HAP-1 (cell line): ENCODE results near the gene PSME3IP1.
A peak's percentile ranks its signal among the peaks of the same experiment; 100 is the strongest.

Source experiments
- DNase-seq, 2 experiments: peaks; one replicate each; pipeline ENCODE4 v3.0.0-alpha.2; 2016 to 2020; ENCODE audit warnings: low spot score in 2 of 2
- H3K27me3 ChIP-seq: fragments of 250-450 bp; sonication (Bioruptor Pico); 2 replicates; pipeline ENCODE4 v1.5.1; 2020; ENCODE audit warnings: low read depth, mild to moderate bottlenecking, moderate library complexity
- H3K36me3 ChIP-seq: fragments of 250-450 bp; sonication (Bioruptor Pico); replicated peaks from 2 replicates; pipeline ENCODE4 v1.5.1; 2020; ENCODE audit warnings: mild to moderate bottlenecking
- H3K4me1 ChIP-seq: fragments of 250-450 bp; sonication (Bioruptor Pico); 2 replicates; pipeline ENCODE4 v1.5.1; 2020; ENCODE audit warnings: mild to moderate bottlenecking
- H3K4me3 ChIP-seq: fragments of 250-450 bp; sonication (Bioruptor Pico); 2 replicates; pipeline ENCODE4 v1.5.1; 2020; ENCODE audit warnings: mild to moderate bottlenecking, moderate library complexity
- H3K9me3 ChIP-seq: fragments of 250-450 bp; sonication (Bioruptor Pico); 2 replicates; pipeline ENCODE4 v1.5.1; 2020; ENCODE audit warnings: mild to moderate bottlenecking, moderate library complexity
- in situ Hi-C: fragments of 300-500 bp; cut with MboI; formaldehyde crosslinking; loops from 3 replicates; pipeline ENCODE4 v1.14.3; 2020; ENCODE audit warnings: low sequenced_read_pairs, inconsistent platforms, mixed read lengths

PSME3IP1 gene

DNA sequence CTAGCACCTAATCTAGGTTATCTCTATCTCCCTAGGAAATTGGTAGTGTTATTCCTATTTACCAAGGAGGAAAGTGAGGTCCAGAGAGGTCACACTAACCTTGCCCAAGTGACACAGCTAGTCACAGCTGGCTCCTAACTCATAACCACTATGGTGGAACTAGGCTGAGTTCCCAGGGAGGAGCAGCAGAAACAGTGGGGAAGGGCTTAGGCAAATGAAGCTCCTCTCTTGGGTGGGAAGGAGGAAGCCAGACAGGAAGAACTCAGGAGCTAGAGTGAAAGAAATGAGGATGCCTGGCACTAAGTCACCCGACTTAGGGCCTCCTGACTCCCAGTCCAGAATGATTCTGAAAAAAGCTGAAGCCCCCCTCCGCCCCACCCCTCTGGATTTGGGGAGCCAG is 34.5 kb downstream of the PSME3IP1 start:
- peaks cover 43% of the 10 kb centered on the region for H3K36me3 ChIP-seq
- in situ Hi-C loops, result no loop called here
- H3K4me1 ChIP-seq, result no peaks in the 10 kb centered on the region
- DNase-seq, result no peak
- no peak overlapping the region for H3K4me3 ChIP-seq
- H3K27me3 ChIP-seq, result no peaks in the 10 kb centered on the region
- no peaks in the 10 kb centered on the region for H3K9me3 ChIP-seq

DNA sequence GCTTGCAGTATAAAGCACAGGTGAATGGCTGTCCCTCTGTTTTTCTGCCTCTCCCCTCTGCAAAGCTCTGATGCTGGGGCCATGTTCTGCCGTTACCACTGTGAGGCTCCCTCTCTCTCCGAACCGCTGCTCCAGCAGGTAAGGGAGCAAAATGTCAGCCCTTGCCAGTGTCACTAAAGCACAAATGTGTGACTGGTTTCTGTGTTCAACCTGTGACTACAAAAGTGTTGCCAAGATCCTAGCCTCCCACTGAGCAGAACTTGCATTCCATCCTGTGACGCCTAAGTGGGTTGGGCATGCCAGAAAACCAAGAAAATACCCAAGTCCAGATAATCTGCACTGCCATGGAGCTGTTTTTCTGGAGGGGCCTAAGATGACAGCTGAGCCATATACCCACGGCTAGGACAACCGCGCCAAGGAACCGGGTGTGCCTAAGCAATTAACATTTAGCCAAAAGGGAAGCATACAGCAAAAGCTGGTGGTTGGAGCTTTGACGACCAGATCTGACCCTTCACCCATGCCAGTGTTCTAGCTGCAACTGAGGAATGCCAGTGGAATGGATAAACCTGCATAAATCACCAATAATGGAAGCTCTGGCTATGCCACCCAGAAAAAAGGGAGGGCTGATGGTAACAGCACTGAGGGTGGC is 35.0 kb downstream of the PSME3IP1 start:
- Histone ChIP-seq H3K4me3 (no peak overlapping the region), H3K9me3 (no peaks in the 10 kb centered on the region), H3K36me3 (peaks cover 37% of the 10 kb centered on the region), H3K4me1 (no peaks in the 10 kb centered on the region), H3K27me3 (no peaks in the 10 kb centered on the region)
- no peak for DNase-seq
- in situ Hi-C loops, result no loop called here

DNA sequence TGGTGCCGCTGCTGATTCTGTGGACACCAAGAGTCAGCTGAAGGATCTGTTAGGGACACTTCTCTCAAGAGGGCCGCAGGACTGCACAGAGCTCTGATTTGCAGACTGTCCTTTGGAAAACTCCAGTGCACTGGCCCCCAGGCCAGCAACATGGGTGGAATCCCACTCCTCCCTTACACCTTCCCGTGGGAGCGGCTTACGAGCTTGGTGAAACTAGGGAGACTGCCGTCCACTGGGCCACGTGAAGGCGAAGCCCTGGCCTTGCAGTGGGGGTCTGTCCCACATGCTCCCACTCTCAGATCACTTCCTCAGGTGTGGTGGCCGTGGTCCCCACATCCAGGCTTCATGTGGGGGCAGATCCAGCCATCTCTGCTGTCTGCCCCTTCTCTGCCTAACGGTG is 36.4 kb downstream of the PSME3IP1 start:
- H3K27me3 ChIP-seq, result no peaks in the 10 kb centered on the region
- no peak overlapping the region for H3K4me3 ChIP-seq
- no peak for DNase-seq
- no peaks in the 10 kb centered on the region for H3K4me1 ChIP-seq
- H3K9me3 ChIP-seq, result no peaks in the 10 kb centered on the region
- H3K36me3 ChIP-seq, result peaks cover 23% of the 10 kb centered on the region
- in situ Hi-C loops, result no loop called here

DNA sequence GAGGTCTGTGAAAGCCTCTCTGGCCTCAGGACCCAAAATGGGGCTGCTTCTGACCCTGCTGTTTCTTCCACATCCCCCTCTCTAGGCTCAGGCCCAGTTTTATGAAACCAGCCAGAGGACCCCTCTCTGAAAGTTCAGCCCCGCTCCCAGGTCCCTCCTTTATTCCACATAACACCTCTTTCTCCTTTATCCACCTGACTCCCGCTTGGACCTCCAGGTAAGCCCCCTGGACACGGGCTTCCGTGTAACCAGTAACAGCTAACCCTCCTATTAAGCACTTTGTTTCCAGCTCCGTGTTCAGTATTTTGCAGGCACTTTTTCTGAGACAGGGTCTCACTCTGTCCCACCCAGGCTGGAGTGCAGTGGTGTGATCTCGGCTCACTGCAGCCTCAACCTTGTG is 37.4 kb downstream of the PSME3IP1 start:
- no peak overlapping the region for H3K4me3 ChIP-seq
- in situ Hi-C loops, result no loop called here
- no peak for DNase-seq

DNA sequence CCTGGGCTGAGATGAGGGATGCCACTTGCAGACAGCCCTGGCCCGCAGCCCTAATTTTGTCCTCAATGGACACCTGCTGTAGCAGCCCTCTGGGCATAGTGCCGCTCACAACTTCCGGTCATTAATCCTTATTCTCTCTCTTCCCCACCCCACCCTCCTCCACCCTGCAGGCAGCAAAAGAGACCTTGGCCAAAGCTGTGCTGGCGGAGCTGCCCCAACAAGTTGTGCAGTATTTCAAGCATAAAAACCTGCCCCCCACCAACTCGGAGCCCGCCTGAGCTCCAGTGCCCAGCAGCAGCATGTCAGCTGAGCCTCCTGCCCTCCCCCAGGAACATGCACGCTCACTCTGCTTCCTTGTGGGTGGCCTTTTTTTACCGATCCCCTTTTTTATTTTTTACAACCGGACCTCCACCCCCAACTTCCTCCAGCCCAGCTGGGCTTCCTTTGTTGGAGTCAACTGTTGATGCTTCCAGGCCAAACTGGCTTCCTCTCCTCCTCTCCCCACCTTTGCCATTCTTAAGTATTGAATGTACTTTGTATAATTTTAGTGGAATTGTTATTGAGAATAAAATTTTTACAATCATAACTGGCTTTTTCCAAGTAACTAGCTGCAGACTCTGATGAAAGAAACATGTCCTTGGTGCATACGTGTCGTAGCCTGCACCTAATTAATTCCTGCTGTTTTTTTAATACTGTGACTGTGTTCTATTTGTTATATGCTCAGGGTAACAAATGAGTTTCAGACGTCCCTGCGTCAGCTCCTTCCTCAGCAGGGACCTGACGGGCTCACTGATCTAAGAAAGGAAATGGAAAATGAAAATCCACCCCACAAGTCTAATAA is 38.2 kb downstream of the PSME3IP1 start:
- Histone ChIP-seq H3K27me3 (no peaks in the 10 kb centered on the region), H3K4me3 (no peak overlapping the region), H3K9me3 (no peaks in the 10 kb centered on the region), H3K4me1 (no peaks in the 10 kb centered on the region), H3K36me3 (peaks cover 8% of the 10 kb centered on the region)
- no peak for DNase-seq
- in situ Hi-C loops, result no loop called here

More for the DNA sequence above, 37.4 kb downstream of the PSME3IP1 start:
- Histone ChIP-seq H3K27me3 (no peaks in the 10 kb centered on the region), H3K9me3 (no peaks in the 10 kb centered on the region), H3K4me1 (no peaks in the 10 kb centered on the region), H3K36me3 (peaks cover 17% of the 10 kb centered on the region)

DNA sequence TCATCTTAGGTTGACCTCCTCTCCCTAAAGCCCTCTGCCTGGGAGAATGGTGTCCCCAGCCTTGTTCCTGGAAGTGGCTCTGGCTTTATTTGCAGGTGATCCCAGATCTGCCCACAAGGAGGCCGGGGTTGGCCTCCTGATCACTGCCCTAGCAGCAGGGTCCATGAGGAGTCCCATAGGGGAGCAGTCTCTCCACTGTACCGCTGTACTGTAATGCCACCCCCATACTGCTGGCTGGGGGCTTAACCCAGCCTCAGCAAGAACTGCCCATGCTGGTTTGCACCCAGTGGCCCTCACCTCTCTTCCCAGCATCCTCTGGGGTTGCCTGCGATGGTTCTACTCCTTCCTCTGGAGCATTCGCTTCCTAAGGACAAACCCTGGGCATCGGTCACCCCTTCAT is 39.1 kb downstream of the PSME3IP1 start:
- DNase-seq, result peak in 1 of 2 experiments; percentile 39
- Histone ChIP-seq H3K4me3 (no peak overlapping the region), H3K9me3 (no peaks in the 10 kb centered on the region), H3K36me3 (no peaks in the 10 kb centered on the region; the same call in 1 of the 2 replicates), H3K27me3 (no peaks in the 10 kb centered on the region), H3K4me1 (no peaks in the 10 kb centered on the region)
- in situ Hi-C loops, result no loop called here

DNA sequence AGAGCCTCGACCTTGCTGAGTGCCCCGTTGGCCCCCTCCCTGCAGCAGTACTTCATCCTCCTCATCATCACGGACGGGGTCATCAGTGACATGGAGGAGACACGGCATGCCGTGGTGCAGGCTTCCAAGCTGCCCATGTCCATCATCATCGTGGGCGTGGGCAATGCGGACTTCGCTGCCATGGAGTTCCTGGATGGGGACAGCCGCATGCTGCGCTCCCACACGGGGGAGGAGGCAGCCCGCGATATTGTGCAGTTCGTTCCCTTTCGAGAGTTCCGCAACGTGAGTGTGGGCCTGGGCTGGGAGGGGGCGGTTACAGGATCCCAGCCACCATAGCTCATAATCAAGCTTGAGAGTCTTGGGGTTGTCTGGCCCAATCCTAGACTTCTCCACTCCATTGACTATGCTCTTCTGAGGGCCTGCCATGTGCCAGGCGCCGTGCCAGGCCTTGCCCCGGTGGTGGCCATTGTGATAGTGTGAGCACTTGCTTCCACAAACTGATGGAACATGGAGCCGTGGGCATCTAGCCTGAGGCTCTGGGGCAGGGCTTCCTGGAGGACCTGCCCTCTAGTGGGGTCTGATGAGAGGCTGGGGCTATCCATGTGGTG is 39.7 kb downstream of the PSME3IP1 start:
- H3K36me3 ChIP-seq, result no peaks in the 10 kb centered on the region; the same call in 1 of the 2 replicates
- DNase-seq, result no peak
- H3K27me3 ChIP-seq, result no peaks in the 10 kb centered on the region
- in situ Hi-C loops, result no loop called here
- no peaks in the 10 kb centered on the region for H3K9me3 ChIP-seq
- no peak overlapping the region for H3K4me3 ChIP-seq
- H3K4me1 ChIP-seq, result no peaks in the 10 kb centered on the region

DNA sequence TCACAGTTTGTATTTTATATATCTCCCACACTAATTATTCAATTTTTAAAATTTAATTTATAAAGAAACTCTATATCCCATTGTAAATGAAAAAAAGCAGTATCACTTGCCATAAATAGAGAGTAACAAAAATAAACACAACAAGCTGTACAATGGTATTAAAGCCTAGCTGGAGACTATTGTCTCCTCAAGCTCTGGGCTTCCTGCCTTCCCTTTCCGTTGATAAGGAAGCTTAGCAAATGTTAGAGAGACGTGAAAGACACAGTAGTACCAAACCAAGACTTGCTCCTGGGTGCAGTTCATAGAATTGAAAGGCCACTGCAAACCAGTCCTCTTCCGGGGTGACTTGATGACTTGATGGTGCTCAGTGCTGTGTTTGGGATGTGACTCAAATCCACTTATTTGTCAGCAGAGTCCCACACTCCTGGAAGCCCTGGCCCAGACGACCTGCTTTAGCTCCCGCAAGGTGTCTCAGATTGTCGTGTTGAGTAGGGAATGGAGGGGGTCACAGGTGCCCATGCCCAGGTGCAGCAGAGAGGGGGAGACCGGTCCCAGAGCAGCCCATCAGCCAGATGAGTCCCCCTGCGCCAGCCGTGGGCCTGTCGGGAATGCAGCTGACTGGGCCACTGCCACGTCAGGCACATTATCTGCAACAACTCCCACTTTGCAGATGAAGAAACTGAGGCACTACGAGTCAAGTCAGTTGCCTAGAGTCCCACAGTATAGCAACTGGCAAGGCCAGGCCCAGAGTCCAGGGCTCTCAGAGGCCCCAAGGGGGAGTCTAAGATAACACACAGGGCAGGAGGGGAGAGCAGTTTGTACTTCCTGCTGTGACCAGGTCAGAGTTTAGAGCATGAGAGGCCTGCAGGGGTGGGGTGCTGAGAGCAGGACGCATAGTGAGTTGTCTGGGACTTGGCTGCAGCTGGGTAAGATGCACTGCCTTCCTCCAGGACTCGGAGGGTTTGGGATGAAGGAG is 40.5 kb downstream of the PSME3IP1 start:
- in situ Hi-C loops, result no loop called here
- Histone ChIP-seq H3K27me3 (no peaks in the 10 kb centered on the region), H3K4me1 (no peaks in the 10 kb centered on the region)

DNA sequence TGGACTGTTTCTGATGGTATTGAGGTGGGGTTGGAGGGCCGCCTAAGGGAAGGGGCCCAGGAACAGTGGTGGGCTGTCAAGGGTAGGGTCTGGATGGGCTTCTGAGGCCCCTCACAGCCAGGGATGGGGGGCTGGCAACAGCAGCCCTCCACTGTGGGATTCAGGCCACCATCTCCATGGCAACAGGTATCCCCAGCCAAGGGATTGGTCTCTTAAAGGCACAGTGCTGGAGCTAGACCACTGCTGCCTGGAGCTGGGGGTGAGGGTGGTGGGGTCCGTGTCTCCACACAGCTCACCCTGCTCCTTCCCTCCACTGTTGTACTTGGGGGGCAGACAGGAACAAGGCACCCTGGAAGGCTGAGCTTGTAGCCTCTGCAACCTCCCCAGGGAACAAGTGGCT is 41.8 kb downstream of the PSME3IP1 start:
- no peaks in the 10 kb centered on the region for H3K27me3 ChIP-seq
- in situ Hi-C loops, result no loop called here
- H3K9me3 ChIP-seq, result no peaks in the 10 kb centered on the region
- no peak for DNase-seq
- no peaks in the 10 kb centered on the region for H3K4me1 ChIP-seq
- no peaks in the 10 kb centered on the region for H3K36me3 ChIP-seq
- H3K4me3 ChIP-seq, result no peak overlapping the region

More for the DNA sequence above, 40.5 kb downstream of the PSME3IP1 start:
- H3K4me3 ChIP-seq, result no peak overlapping the region
- DNase-seq, result no peak
- H3K36me3 ChIP-seq, result no peaks in the 10 kb centered on the region
- no peaks in the 10 kb centered on the region for H3K9me3 ChIP-seq

DNA sequence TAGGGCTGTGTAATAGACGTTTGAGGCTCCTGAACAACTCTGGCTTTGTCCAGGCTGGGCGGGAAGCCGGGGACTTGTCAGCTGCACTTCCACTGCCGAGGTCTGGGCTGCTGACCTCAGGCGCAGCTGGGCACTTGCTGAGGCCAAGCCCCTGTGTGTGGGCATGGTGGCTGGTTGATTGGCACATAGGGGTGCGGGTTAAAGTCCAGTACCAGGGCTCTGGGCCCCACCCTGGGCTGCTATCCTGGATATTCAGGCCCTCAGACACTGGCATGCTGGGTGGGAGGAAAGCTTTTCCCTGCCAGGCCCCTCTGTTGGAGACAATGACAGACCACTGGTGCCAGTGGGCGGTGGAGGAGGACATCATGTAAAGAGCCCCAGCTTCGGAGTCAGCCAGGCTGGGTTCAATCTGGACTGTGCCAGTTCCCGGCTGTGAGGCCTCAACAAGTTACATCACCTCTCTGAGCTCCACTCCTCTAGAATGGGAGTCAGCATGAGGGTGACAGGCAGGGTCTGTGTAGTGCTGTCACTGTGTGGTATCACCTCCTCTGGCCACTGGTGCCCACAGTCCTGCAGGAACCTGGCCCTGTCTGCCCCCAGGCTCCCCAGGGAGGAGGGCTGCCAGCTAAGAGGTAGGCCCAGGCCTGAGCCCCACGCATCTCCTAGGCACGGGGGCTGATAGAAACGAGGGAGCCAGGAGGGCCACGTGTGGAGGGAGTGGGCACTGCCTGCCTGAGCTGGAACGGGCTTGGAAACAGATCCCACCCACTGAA is 42.5 kb downstream of the PSME3IP1 start:
- no peak for DNase-seq
- no peak overlapping the region for H3K4me3 ChIP-seq
- no peaks in the 10 kb centered on the region for H3K27me3 ChIP-seq
- no peaks in the 10 kb centered on the region for H3K9me3 ChIP-seq
- no peaks in the 10 kb centered on the region for H3K4me1 ChIP-seq
- in situ Hi-C loops, result no loop called here
- no peaks in the 10 kb centered on the region for H3K36me3 ChIP-seq

DNA sequence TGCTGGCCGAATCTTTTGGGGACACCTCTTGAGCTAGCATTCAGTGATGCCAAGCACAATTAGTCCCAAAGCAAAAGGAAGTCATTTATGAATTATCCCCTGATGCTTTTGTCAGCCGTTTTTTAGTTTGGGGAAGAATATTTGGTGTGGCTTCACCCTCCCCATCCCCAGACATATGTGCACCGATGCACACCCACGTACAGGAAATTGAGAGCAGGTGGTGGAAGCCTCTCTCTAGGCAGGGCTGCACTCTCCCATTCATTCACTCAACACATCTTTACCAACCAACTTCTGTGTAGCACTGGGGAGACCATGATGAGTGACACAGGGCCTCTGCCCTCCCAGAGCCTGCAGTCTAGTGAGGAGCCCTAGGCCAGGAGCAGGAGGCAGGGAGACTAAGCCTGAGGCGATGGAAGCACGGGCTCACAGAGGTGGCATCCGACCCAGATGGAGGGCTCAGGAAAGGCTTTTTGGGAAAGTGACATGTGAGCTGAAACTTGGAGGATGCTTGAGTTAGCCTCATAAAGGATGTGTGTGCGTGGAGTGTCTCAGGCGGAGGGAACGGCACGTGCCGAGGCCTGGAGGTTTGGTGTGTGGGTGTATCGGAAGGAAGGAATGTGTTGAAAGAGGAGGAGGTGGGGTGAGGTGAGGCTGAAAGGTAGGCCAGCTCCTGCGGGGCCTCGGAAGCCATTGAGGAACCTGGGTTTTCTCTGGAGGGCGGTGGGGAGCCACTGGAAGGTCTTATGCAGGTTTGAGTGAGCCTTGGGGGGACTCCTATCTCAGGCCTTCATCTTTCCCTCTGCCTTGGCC is 43.8 kb downstream of the PSME3IP1 start:
- Histone ChIP-seq H3K4me3 (no peak overlapping the region), H3K9me3 (no peaks in the 10 kb centered on the region), H3K36me3 (no peaks in the 10 kb centered on the region), H3K27me3 (no peaks in the 10 kb centered on the region), H3K4me1 (no peaks in the 10 kb centered on the region)
- in situ Hi-C loops, result no loop called here
- DNase-seq, result no peak

DNA sequence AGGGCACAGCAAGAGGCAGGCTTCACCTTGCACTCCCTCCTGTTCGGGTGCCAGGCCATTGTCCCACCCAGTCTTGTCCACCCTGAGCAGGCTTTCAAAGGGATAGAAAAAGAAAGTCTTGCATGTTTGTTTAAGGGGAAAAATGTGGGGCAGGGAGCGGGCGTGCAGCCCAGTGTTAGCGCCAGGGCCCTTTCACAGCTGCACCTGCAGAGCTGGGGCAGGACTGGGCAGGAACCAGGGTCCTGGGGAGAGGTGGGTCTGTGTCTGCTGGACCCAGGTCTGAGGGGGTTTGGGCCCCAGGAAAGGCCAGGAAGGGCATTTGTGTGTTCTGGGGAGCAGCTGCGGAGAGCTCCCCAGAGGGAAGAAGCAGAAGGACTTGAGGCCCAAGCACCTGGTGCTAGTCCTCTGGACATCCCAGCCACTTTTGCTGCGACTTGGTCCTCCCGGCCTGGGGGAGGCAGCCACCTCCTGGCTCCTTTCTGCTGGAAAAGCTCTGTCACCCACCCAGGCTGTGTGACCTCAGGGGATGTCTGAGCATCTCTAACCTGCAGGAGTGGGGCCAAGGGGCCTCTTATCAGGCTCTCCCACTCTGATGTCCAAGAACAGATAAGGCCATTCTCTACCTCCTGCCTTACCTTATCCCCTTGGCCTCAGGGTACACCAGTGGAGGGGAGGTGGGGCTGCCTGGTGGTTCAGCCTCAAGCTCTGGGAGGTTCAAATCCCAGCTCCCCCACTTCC is 44.7 kb downstream of the PSME3IP1 start:
- in situ Hi-C loops, result no loop called here
- DNase-seq, result no peak
- Histone ChIP-seq H3K4me1 (no peaks in the 10 kb centered on the region), H3K4me3 (no peak overlapping the region), H3K27me3 (no peaks in the 10 kb centered on the region), H3K36me3 (no peaks in the 10 kb centered on the region), H3K9me3 (no peaks in the 10 kb centered on the region)
